Measurements from ENCODE around the gene LGSN.

- TF ChIP-seq POLR2AphosphoS5 (IDR thresholded peaks at IDR 0.05) (no peak), CTCF (IDR thresholded peaks at IDR 0.05) (peak in 1 of 2 donors; percentile 31), EP300 (IDR thresholded peaks at IDR 0.05) (no peak), POLR2A (IDR thresholded peaks at IDR 0.05) (no peak)
Observed at GRCh38 chr6:63352544-63353285, 32.9 kb upstream of the LGSN start.
